HG02840 (cell line): ENCODE measurements around the gene VPS37C.
"Not testable (repeated sequence)": the region's sequence is repeated elsewhere in the genome, so short reads cannot be mapped to it uniquely, and the experiment has no call there.

Experiments used
- ATAC-seq: cut with Tn5 transposase; IDR thresholded peaks from one replicate; pipeline ENCODE4 v1.9.1; 2021; ENCODE audit warnings: mild to moderate bottlenecking, moderate library complexity, moderate number of reproducible peaks; ENCODE audit not compliant: unreplicated experiment, low FRiP score

Gene VPS37C

DNA sequence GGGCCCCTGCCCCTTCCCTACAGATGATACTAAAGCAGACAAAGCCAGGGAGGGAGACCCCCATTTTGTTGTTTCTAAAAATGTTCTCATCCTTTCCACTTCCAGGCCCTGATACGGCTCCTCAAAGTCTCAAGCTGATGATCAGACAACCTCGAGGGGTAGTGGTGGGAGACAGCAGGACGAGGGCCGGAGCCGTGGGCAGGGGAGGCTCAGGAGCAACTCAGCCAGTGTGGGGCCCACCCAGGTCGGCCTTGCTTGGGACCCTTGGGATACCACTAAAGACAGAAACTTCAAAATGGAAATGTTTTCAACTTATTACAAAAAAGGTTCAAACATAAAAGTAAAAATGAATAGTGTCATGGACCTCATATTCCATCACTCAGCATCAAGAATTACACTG lies 15.2 kb upstream of the VPS37C start:
- ATAC-seq = no peak

DNA sequence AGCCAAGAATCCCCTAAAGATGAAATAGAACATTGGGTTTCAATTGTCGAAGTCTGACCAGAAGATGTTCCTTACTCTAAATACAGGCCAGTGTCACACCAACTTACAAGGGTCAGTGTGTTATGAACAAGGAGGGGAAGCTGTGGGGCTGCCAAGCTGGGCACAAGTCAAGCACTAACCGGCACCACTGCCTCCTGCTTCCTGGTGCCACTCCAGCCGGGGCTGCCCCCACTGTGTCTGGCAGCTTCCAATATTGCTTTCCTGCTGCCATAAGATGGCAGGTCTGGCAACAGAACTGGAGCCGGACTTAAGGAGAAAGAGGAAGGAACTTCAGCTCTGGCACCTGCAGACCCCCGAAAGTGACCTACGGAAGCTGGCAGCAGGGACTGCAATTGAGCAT lies 13.7 kb upstream of the VPS37C start:
- no peak for ATAC-seq

DNA sequence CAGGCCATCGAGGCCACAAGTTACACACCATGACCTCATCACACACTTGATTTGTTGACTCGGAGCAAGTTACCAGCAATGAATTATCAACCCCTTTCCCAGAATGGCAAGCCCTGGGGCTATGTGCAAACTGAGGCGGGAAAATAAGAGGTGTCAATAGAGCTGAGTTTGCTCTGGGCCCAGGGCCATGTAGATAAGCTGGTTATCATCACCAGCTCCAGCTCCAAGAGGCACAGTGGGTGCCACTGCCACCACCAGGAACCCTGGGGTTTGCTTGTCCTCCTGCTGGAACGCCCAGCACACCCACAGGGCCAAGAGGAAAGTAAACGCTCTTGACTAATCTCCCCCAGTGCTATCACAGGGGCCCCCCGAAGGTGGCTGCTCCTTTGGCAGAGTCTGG lies 13.0 kb upstream of the VPS37C start:
- no peak for ATAC-seq

- ATAC-seq = no peak
Observed at GRCh38 chr11:61173456-61173855, 12.2 kb upstream of the VPS37C start.

DNA sequence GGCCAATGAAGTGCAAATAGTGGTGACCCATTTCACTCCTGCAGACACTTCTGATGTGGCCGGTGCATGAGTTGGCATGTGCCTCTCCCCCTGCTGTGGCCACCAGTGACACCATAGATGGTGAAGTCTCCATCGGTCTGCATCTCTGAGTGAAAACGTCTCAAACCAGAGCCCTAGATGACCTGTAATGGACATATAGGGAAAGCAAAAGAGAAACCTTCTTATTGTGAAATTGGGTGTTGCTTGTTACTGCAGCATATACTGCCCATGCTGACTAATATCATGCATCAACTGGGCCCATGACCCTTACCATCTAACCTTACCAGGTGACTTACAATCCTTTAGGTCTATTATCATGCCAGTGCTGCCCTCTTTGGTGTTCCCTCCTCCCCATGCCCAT lies 11.7 kb upstream of the VPS37C start:
- ATAC-seq = no peak

DNA sequence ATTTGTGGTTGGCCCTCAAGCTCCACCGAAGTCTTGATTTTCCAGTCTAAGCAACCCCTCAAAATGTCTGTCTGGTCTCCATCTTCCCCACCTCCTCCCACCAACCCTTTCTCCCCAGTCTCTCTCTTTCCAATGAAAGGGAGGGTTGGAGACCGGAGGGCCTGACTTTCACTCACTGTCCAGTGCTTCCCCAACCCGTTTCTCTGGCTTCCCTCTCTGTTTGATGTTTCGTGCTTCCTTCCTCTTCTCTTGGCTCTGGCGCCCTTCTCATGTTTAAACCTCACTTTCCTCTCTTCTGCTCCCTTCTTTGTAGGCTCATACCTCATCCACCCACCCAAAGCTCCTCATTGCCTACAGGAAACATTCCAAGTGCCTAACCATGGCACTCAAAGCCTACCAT lies 11.1 kb upstream of the VPS37C start:
- ATAC-seq = no peak

- no peak for ATAC-seq
Observed at GRCh38 chr11:61171907-61172306, 10.7 kb upstream of the VPS37C start.

DNA sequence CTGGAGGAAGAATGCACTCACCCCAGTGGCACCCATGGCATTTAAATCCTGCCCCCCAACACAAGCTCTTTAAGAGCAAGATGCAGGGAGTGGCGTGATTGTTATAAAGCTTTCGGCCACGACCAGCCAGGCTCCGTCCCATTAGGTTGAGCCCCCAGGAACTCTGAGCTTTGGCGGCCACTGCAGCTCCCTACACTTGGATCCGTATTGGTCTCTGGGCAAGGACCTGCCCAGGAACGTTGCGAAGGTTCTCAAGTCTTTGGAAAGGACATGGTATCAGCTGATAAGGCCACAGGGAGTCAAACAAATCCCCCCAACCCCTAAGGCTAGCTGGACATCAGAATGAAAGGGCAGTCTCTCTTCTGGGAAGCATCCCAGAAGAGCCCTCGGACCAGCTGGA lies 9.3 kb upstream of the VPS37C start:
- no peak for ATAC-seq

GRCh38 chr11:61168800-61169199 lies 7.6 kb upstream of the VPS37C start:
- ATAC-seq = no peak

- ATAC-seq = no peak
Observed at GRCh38 chr11:61168042-61168688, 6.9 kb upstream of the VPS37C start.

DNA sequence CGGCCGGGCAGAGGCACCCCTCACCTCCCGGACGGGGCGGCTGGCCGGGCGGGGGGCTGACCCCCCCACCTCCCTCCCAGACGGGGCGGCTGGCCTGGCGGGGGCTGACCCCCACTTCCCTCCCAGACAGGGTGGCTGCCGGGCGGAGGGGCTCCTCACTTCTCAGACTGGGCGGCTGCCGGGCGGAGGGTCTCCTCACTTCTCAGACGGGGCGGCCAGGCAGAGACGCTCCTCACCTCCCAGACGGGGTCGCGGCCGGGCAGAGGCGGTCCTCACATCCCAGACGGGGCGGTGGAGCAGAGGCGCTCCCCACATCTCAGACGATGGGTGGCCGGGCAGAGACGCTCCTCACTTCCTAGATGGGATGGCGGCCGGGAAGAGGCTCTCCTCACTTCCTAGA lies 5.1 kb upstream of the VPS37C start:
- not testable (repeated sequence) for ATAC-seq

GRCh38 chr11:61165785-61166184 lies 4.6 kb upstream of the VPS37C start:
- ATAC-seq = not testable (repeated sequence)

DNA sequence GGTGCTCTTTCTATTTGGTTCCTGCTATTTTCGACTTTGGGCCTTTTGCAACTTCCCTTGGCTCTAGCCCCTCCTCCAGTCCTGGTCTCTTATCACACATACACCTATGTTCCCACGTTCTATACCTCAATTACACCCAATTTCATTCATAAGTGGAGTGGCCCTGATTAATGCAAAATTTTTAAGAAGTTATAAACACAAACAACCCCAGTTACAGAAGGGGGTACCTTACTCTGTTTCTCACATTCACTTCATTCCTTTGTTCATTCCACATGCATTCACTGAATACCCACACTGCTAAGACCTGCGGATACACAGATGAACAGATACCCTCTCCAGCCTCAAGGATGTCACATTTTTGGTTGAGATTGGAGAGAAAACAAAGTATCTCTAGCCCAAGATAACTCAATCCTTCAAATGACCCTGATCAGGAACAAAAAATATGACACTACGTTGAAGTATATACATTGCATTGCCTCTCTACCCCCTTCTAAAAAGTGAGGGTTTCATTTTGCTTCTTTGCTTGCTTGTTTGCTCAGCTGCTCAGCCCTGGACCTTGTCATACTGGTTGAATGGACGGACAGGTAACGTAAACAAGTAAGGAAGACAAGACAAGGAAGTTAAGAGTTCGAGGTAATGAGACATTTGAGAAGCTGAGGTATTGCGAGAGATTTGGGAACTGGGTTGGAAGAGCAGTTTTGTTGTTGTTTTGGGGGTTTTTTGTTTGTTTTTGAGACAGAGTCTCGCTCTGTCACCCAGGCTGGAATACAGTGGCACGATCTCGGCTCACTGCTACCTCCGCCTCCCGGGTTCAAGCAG lies 3.6 kb upstream of the VPS37C start:
- ATAC-seq = no peak

DNA sequence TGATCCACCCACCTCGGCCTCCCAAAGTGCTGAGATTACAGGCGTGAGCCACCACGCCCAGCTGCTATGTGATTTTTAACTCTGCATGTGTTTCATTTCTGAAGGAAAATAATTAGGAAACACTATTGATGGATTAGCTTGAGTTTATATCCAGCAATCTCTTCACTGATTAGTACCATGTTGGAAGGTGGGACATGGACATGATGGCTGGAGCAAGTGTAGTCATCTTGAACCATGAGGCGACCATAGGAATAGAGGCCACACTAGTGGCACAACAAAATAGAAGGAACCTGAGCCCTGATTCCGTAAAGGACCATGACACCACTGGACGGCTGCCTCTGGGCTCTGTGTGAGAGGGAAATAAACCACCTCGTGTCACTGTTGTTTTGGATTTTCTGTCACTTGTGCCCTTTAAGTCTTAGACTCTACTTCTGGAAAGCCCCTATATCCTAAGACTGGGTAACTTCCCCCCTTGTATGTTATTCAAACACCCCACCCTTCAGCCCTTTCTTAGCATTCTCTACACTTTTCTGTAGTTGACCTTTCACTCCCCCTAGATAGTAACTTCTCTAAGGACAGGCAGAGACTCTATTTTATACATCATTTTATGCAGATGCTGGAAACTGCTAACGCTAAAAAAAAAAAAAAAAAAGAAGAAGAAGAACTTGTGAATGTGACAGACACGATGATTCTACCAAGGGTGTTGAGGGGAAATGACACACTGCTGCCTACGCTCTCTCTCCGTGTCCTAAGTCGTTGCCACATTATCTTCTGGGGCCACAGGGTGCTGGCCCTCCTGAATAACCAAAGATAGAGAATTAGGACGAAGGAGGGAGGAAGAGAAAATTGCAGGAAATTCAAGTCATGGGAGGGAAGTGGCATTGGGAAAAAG lies 2.7 kb upstream of the VPS37C start:
- no peak for ATAC-seq

DNA sequence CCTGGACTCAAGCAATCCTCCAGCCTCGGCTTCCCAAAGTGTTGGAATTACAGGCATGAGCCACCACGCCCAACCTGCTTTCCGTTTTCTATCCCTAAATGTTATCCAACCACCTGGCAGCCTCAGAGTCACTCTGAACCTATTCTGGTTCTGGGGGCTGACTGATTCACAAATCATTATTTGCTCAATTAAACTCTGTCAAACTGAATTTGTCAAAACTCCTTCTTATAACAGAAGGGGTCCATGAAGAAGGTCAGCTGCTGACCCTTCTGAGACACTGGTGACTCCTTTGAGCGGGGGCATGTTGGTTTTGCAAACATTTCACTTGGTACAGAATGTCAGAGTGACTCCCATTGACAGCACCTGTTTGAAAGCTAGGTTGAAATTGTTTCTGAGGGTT lies 1.8 kb upstream of the VPS37C start:
- no peak for ATAC-seq

DNA sequence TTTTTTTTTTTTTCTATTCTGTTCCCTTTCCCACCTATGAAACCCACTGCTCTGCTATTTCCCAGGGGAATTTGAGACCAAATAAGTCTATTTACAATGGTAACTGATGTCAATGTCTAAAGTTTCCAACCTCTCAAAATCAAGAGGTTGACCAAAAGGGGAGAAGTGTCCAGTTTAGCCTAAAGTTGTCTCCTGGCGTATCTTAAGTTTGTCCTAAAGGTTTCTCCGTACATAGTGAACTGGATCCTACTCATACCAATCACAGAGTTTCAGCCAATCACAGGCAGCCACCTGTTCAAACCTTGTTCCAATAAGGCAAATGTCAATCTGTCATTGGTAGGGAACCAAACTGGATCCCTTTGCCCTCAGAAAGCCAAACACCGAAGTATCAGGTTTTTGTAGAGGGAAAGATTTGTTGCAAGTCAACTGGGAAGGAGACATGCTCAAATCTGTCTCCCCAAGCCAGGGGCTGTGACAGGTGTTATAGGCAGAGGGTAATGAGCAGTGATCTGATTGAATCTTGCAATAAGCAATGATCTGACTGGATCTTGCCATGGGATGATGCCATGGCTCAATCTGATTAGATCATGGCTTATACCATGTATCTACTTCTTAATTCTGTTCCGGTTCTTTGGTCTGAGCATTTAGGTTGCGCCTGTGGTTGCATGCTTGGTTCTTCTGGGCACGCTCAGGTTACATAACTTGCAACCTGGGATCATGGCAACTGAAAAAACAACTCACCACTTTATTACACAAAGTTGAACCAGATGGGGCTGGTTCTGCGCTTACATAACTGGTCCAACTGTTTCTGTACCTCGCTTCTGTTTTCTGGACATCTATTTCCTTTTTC lies 1.1 kb upstream of the VPS37C start:
- no peak for ATAC-seq

GRCh38 chr11:61160487-61161189 lies 588 bp downstream of the VPS37C start:
- no peak for ATAC-seq

- ATAC-seq = no peak
Observed at GRCh38 chr11:61158691-61159381, 2.4 kb downstream of the VPS37C start.

DNA sequence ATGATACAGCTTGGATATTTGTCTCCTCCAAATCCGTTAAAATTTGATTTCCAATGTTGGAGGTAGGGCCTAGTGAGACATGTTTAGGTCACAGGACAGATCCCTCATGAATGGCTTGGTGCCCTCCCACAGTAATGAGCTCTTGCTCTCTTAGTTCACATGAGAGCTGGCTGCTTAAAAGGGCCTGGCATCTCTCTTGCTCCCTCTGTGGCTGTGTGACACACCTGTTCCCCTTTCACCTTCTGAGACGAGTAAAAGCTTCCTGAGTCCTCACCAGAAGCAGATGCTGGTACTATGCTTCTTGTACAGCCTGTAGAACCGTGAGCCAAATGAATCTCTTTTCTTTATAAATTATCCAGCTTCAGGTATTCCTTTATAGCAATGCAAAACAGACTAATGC lies 3.5 kb downstream of the VPS37C start:
- no peak for ATAC-seq
